DLD1 (cell line): ENCODE data around the gene PKHD1.

ENCODE experiments used
- in situ Hi-C: cut with HindIII; loops from 2 replicates; pipeline ENCODE4 v1.10.0; 2017; ENCODE audit warnings: low sequenced_read_pairs

Gene PKHD1

DNA sequence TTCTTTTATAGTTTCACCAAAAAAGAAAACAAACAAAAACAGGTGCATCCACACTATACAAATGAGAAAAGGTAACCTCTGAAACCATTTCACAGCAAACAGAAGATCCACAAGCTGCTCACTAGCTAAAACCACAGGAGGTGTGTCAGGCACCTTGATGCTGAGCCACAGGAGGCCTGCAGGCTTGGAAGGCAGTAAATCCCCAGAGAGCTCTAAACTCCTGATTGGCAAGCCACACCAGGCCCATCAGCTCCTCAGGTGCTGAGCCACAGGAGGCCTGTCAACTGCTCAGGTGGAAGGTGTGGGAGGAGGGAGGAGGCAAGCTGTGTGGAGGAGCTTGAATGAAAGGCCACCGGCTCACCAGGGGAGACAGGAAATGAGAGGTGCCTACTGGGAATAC, 273.0 kb downstream of the PKHD1 start:
- in situ Hi-C loops = no loop called here

DNA sequence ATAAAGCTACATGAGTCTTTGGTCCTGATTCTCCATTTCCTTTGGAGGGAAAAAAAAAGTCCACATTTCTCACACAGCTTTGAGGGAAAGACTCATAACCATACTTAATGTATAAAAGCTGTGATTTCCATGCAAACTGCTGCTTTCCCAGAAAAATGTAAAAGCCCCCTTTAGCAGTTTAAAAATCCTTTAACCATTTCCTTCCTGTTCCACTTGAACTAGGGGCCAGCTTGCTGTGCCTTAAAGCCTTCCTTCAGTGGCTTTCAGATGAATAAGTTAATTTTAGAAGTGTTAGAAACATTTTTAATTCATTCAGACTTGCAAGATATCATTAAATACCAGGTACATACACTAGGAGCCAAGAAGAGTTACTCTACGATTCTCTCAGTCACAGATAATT, 273.5 kb downstream of the PKHD1 start:
- in situ Hi-C loops = no loop called here

DNA sequence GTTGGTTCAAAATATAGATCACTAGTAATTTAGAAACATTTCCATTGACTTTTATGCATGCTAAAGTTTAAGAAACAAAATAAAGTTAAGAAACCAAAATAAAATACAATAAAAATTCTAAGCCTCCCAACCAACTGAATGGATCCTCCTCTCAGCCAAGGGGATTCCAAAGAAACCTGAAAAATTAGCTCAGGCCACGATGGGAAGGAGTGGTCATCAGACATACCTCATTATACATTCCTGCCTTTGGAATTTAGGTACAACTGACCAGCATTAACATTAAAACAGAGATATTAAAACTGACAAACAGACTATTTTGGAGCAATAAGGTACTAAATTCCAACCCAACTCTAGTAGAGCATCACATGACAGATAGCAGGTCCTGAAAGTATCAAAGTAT, 275.2 kb downstream of the PKHD1 start:
- in situ Hi-C loops = no loop called here

GRCh38 chr6:51805517-51805916, 281.9 kb downstream of the PKHD1 start:
- in situ Hi-C loops = no loop called here

- in situ Hi-C loops = no loop called here
These were observed 286.8 kb downstream of the PKHD1 start for GRCh38 chr6:51800603-51801002.

DNA sequence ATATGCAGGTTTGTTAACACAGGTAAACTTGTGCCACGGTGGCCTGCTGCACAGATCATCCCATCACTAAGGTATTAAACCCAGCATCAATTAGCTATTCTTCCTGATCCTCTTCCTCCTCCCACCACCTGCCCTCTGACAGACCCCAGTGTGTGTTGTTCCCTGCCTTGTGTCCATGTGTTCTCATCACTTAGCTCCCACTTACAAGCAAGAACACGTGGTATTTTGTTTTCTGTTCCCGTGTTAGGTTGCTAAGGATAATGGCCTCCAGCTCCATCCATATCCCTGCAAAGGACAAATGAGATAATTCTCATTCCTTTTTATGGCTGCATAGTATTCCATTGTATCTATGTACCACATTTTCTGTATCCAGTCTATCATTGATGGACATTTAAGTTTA, 294.0 kb downstream of the PKHD1 start:
- in situ Hi-C loops = no loop called here

GRCh38 chr6:51792273-51793030, 295.0 kb downstream of the PKHD1 start:
- in situ Hi-C loops = no loop called here

DNA sequence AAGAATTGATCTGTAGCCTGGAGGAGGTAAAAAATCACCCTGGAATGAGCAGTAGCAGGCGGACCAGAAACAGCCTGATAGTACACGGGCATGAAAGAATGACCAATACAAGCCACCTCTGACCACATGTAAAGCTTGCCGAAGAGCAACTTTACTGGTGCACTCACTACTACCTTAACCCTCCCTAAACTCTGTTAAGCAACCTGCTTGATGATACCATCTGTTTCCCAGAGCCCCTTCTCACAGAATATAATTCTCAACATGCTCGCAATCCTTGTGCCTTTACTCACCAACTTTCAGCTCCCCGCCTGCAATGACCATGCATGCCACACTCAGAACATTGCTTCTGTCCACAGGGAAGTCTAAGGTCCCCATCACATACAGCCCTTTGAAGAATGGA, 296.5 kb downstream of the PKHD1 start:
- in situ Hi-C loops = no loop called here

- in situ Hi-C loops = no loop called here
These were observed 299.3 kb downstream of the PKHD1 start for GRCh38 chr6:51788121-51788520.

- in situ Hi-C loops = no loop called here
These were observed 308.7 kb downstream of the PKHD1 start for GRCh38 chr6:51778666-51779065.

DNA sequence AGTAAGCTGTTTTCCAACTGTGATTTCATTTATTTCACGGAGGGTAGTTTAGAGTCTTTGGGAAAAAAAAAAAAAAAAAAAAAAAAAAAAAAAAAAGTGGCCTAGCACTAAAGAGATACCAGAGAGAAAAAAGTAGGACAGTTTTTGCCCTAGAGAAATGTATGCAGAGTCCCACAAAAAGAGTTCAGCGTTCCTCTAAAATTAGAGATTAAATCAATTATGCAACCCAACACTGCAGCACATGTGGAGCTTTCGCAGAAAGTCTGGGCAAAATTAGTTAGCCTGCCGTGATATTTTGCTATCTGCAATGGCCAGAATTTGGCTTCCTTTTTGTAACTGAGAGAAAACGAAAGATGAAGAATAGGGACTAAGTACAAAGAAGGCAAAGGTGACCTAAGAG, 309.8 kb downstream of the PKHD1 start:
- in situ Hi-C loops = no loop called here

- in situ Hi-C loops = no loop called here
These were observed 311.2 kb downstream of the PKHD1 start for GRCh38 chr6:51775942-51776860.

- in situ Hi-C loops = no loop called here
These were observed 319.3 kb downstream of the PKHD1 start for GRCh38 chr6:51768087-51768486.

GRCh38 chr6:51765230-51765629, 322.2 kb downstream of the PKHD1 start:
- in situ Hi-C loops = no loop called here

GRCh38 chr6:51753635-51754034, 333.8 kb downstream of the PKHD1 start:
- in situ Hi-C loops = no loop called here

DNA sequence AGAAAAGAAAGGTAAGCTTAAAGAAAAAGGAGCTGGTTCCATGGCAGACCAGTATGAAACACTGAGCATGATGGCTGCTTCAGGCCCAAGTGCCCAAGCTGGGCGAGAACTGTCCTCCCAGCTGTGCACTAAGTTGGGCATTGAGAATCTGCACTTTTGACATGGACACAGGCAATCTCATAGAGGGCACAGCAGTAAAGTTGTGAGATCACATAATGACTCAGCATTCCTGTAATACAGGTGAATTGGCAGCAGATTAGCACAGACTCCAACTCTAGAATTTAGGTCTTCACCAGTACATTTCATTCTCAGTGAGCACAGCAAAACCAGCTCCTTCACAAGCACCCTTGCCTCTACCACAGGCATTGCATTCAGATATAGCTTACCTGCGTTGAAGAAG, 343.4 kb downstream of the PKHD1 start:
- in situ Hi-C loops = no loop called here

GRCh38 chr6:51740658-51741057, 346.8 kb downstream of the PKHD1 start:
- in situ Hi-C loops = no loop called here

GRCh38 chr6:51738614-51739013, 348.8 kb downstream of the PKHD1 start:
- in situ Hi-C loops = no loop called here

DNA sequence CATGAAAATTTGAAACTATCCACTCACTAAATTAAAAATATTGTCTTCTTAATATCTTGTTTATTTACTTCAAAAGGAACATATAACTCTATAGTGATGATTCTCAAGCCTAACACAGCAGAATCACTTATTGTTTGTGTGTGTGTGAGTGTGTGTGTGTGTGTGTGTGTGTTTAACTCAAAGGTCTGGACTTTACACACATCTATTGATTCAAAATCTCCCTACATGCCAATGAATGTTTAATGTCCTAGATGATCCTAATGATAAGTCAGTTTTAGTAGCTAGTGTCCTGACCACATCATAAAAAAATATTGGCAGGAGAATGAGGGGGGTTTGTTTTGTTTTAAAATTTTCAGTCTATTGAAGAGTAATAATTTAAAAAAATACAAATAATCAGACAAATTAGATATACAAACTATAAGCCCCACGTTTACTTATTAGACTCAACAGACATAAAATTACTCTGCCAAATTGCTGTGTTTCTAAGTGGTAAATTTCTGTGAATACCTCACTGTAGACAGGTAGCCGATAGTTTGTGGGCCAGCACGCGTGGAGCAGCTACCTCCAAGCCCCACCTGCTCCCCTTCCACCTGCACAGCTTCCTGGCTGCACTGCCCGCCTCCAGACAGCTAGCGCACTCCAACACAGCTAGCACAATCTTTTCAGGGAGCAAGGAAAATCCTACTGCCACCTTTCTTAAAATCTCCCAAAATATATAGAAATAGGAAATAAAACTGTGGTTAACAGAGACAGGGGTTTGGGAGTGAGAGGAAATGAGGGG, 349.6 kb downstream of the PKHD1 start:
- in situ Hi-C loops = no loop called here

- in situ Hi-C loops = no loop called here
These were observed 362.3 kb downstream of the PKHD1 start for GRCh38 chr6:51725155-51725554.

GRCh38 chr6:51720327-51720726, 367.1 kb downstream of the PKHD1 start:
- in situ Hi-C loops = no loop called here
